ENCODE data around the gene NUP155.

The NUP155 gene

DNA sequence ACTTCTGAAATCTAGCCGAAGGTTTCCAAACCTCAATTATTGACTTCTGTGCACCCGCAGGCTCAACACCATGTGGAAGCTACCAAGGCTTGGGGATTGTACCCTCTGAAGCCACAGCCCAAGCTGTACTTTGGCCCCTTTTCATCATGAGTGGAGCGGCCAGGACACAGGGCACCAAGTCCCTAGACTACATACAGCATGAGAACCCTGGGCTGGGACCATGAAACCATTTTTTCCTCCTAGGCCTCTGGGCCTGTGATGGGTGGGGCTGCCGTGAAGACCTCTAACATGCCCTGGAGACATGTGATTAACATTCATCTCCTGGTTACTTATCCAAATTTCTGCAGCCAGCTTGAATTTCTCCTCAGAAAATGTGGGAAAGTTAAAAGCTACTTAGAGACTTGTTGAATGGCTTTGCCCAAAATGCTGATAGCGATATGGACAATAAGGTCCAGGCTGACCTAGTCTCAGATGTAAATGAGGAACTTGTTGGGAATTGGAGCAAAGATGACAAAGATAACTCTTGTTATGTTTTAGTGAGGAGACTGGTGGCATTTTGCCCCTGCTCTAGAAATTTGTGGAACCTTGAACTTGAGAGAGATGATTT is 87.6 kb downstream of the NUP155 start (continued):
- TF ChIP-seq KLF8 (tag by site-specific recombination; IDR thresholded peaks at IDR 0.05) (peak; percentile 61; the same call in 1 of the 2 replicates), ZNF184 (tag by site-specific recombination; IDR thresholded peaks at IDR 0.05) (peak; percentile 73; the same call in 1 of the 2 replicates), ZIC2 (tag by site-specific recombination; IDR thresholded peaks at IDR 0.05) (no peak), ZNF544 (tag by site-specific recombination; IDR thresholded peaks at IDR 0.05) (no peak), ZNF529 (tag by site-specific recombination; IDR thresholded peaks at IDR 0.05; ENCODE audit: insufficient replicate concordance) (peak; percentile 70), ZNF221 (tag by site-specific recombination; IDR thresholded peaks at IDR 0.05; ENCODE audit: borderline replicate concordance) (no peak), ZNF777 (tag by site-specific recombination; IDR thresholded peaks at IDR 0.05; ENCODE audit: borderline replicate concordance) (no peak), ZNF169 (tag by site-specific recombination; IDR thresholded peaks at IDR 0.05) (no peak)
- TF ChIP-seq, protein P1, sequence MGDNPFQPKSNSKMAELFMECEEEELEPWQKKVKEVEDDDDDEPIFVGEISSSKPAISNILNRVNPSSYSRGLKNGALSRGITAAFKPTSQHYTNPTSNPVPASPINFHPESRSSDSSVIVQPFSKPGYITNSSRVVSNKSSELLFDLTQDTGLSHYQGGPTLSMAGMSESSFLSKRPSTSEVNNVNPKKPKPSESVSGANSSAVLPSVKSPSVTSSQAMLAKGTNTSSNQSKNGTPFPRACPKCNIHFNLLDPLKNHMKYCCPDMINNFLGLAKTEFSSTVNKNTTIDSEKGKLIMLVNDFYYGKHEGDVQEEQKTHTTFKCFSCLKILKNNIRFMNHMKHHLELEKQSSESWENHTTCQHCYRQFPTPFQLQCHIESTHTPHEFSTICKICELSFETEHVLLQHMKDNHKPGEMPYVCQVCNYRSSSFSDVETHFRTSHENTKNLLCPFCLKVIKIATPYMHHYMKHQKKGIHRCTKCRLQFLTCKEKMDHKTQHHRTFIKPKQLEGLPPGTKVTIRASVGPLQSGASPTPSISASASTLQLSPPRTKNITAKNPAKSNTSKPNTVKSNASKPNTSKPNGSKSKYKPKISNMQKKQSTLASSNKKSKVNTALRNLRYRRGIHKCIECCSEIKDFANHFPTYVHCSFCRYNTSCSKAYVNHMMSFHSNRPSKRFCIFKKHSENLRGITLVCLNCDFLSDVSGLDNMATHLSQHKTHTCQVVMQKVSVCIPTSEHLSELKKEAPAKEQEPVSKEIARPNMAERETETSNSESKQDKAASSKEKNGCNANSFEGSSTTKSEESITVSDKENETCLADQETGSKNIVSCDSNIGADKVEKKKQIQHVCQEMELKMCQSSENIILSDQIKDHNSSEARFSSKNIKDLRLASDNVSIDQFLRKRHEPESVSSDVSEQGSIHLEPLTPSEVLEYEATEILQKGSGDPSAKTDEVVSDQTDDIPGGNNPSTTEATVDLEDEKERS (tag by site-specific recombination; IDR thresholded peaks at IDR 0.05), result peak; percentile 85; the same call in 1 of the 2 replicates
- TF ChIP-seq, protein P2, sequence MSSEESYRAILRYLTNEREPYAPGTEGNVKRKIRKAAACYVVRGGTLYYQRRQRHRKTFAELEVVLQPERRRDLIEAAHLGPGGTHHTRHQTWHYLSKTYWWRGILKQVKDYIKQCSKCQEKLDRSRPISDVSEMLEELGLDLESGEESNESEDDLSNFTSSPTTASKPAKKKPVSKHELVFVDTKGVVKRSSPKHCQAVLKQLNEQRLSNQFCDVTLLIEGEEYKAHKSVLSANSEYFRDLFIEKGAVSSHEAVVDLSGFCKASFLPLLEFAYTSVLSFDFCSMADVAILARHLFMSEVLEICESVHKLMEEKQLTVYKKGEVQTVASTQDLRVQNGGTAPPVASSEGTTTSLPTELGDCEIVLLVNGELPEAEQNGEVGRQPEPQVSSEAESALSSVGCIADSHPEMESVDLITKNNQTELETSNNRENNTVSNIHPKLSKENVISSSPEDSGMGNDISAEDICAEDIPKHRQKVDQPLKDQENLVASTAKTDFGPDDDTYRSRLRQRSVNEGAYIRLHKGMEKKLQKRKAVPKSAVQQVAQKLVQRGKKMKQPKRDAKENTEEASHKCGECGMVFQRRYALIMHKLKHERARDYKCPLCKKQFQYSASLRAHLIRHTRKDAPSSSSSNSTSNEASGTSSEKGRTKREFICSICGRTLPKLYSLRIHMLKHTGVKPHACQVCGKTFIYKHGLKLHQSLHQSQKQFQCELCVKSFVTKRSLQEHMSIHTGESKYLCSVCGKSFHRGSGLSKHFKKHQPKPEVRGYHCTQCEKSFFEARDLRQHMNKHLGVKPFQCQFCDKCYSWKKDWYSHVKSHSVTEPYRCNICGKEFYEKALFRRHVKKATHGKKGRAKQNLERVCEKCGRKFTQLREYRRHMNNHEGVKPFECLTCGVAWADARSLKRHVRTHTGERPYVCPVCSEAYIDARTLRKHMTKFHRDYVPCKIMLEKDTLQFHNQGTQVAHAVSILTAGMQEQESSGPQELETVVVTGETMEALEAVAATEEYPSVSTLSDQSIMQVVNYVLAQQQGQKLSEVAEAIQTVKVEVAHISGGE (tag by site-specific recombination; conservative IDR thresholded peaks at IDR 0.05; ENCODE audit: low read depth), result no peak
- TF ChIP-seq, protein P3, sequence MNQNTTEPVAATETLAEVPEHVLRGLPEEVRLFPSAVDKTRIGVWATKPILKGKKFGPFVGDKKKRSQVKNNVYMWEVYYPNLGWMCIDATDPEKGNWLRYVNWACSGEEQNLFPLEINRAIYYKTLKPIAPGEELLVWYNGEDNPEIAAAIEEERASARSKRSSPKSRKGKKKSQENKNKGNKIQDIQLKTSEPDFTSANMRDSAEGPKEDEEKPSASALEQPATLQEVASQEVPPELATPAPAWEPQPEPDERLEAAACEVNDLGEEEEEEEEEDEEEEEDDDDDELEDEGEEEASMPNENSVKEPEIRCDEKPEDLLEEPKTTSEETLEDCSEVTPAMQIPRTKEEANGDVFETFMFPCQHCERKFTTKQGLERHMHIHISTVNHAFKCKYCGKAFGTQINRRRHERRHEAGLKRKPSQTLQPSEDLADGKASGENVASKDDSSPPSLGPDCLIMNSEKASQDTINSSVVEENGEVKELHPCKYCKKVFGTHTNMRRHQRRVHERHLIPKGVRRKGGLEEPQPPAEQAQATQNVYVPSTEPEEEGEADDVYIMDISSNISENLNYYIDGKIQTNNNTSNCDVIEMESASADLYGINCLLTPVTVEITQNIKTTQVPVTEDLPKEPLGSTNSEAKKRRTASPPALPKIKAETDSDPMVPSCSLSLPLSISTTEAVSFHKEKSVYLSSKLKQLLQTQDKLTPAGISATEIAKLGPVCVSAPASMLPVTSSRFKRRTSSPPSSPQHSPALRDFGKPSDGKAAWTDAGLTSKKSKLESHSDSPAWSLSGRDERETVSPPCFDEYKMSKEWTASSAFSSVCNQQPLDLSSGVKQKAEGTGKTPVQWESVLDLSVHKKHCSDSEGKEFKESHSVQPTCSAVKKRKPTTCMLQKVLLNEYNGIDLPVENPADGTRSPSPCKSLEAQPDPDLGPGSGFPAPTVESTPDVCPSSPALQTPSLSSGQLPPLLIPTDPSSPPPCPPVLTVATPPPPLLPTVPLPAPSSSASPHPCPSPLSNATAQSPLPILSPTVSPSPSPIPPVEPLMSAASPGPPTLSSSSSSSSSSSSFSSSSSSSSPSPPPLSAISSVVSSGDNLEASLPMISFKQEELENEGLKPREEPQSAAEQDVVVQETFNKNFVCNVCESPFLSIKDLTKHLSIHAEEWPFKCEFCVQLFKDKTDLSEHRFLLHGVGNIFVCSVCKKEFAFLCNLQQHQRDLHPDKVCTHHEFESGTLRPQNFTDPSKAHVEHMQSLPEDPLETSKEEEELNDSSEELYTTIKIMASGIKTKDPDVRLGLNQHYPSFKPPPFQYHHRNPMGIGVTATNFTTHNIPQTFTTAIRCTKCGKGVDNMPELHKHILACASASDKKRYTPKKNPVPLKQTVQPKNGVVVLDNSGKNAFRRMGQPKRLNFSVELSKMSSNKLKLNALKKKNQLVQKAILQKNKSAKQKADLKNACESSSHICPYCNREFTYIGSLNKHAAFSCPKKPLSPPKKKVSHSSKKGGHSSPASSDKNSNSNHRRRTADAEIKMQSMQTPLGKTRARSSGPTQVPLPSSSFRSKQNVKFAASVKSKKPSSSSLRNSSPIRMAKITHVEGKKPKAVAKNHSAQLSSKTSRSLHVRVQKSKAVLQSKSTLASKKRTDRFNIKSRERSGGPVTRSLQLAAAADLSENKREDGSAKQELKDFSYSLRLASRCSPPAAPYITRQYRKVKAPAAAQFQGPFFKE (tag by site-specific recombination; IDR thresholded peaks at IDR 0.05; ENCODE audit: borderline replicate concordance), result no peak
- TF ChIP-seq, protein P4, sequence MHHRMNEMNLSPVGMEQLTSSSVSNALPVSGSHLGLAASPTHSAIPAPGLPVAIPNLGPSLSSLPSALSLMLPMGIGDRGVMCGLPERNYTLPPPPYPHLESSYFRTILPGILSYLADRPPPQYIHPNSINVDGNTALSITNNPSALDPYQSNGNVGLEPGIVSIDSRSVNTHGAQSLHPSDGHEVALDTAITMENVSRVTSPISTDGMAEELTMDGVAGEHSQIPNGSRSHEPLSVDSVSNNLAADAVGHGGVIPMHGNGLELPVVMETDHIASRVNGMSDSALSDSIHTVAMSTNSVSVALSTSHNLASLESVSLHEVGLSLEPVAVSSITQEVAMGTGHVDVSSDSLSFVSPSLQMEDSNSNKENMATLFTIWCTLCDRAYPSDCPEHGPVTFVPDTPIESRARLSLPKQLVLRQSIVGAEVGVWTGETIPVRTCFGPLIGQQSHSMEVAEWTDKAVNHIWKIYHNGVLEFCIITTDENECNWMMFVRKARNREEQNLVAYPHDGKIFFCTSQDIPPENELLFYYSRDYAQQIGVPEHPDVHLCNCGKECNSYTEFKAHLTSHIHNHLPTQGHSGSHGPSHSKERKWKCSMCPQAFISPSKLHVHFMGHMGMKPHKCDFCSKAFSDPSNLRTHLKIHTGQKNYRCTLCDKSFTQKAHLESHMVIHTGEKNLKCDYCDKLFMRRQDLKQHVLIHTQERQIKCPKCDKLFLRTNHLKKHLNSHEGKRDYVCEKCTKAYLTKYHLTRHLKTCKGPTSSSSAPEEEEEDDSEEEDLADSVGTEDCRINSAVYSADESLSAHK (tag by site-specific recombination; IDR thresholded peaks at IDR 0.05), result no peak
